DMS79 treated with DMSO at 0.1 percent for 48 hours (cell line): Measurements from ENCODE around the gene CTNS.

Source experiments
- DNase-seq: peaks from one replicate; lab custom pipeline; 2025; lab: John Stamatoyannopoulos, UW

CTNS gene

DNA sequence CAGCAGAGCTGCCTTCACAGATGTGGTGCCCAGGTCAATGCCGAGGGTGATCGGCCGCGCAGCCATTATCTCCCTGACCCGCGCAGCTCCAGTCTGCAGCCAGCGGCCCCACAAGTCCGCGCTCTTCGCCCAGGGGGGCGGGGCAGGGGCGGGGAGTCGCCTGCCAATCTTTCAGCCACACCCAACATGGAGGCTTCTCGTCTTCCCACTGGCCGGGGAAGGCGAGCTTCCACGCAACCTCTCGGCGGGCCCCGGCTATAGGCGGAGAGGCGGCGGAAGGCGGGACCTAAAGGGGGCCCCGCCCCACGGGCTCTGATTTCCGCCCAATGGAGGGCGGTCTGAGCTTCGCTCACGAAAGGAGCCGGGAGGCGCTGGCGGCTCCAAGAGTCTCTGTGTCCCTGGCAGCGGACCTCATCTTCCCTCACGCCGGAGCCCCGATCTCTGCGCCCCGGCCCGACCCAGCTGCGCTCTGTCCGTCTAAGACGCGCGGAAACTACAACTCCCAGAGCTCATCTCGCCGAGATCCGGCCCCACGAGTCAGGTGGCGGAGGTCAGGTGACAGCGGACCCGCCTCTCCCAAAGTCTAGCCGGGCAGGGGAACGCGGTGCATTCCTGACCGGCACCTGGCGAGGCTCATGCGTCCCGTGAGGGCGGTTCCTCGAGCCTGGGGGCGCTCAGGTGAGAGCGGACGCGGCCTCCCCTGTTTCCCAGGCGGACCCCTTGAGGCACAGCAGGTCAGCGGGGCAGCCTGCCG lies at the start of gene CTNS, which contains the start of gene SHPK:
Gene CTNS (plus strand): TSS at position 607 of the 754 bp plus-strand sequence. CDS start 3,447 bp downstream, outside the sequence.
Gene SHPK (minus strand): TSS at position 97 of the 754 bp plus-strand sequence. CDS start 31 bp downstream, at position 66.
- peak; percentile 92 for DNase-seq

DNA sequence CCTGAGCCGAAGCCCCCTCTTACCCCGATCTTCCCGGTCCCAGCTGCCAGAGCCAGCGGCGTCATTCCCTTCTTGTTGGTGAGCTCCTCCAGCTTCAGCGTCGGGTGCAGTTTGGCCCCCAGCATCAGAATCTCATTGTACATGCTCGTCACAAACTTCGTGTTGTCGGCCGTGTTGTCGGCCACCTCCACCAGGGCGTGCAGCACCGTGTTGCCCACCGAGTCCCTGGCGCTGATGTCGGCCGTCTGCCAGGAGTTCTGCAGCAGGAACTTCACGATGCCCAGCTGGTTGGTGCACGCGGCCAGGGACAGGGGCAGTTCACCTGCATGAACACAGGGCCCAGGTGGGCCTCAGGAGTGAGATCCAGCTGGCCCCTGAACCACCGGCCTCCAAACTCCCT lies 46.8 kb upstream of the CTNS start:
- no peak for DNase-seq

DNA sequence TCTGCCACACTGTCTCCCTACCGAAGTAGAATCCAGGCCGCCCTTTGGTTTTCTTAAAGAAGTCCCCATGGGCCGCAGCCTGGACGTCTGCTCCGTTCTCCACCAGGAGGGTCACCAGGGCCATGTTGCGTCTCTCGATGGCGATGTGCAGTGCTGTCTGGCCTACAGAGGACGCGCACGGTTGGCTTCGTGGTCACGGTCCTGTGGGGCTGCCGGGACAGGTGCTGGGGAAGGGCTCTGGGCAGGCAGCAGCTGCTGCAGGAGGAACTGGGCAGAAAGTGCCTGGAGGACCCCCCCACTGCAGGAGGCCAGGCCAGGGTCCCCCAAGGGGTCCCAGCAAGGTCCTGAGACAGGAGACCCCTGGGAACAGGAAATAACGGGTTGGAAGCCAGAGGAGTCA lies 46.3 kb upstream of the CTNS start:
- DNase-seq: peak; percentile 31

DNA sequence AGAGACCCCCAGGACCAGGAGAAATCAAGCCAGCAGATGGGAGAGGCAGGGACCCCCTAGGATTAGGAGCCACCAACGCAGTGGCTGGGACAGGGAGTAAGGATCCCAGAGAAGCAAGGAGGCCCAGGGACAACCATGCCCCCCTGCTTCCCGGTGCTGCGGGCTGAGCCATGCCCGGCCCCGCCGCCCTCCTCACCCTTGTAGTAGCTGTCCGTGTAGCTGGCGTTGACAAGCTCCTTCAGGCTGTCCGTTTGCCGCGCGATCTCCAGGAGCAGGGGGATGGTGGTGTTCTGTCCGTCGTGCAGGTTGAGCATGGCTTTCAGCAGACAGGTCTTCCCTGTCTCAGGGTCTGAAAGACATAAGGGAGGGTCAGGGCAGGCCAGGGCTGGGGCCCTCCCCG lies 45.8 kb upstream of the CTNS start:
- no peak for DNase-seq

DNA sequence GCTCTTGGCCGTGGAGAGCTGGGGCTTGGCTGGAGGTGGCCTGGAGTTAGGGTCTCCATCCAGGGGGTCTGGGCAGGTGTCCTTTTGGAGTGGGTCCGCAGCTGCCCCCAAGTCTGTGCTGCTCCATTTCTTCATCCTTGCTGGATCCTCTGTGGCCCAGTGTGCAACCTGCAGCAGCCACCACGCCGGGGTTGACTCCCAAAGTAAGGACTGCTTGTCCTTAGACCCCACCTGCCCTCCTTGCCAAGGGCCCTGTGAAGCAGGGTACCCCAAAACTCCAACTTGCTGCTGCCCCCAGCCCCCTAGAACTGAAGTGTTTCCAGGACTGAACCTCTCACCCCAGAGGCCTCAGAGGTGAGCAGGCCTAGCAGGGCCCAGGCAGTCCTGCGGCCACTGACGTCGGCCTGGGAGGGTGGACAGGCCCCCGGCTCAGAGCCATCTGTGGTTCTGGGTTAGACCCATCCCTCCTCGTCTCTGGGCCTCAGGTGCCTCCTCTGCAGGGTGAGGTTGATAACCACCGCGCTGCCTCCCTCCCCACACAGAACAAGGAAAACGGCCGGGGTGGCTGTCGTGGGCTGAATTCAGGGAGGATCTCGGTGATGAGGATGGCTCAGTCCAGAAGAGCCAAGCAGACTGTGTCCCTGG lies 44.2 kb upstream of the CTNS start:
- DNase-seq: no peak

DNA sequence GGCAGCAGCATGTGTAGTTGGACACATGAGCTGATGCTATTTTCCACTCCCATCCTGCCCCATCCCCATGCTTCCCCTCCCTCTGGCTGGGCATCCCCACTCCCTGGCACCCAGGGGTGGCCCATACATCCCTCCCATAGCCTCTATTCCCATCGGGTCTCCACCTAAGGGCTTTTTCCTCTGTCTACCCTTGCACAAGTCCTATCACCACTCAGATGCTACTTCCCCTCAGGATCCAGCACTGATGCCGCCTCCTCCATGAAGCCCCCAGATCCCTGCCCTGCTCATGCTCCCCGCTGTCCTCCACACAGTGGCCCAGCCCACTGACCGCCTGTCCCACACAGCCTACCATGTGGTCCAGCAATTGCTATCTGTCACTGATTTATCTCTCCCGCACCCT lies 43.2 kb upstream of the CTNS start:
- DNase-seq: no peak

DNA sequence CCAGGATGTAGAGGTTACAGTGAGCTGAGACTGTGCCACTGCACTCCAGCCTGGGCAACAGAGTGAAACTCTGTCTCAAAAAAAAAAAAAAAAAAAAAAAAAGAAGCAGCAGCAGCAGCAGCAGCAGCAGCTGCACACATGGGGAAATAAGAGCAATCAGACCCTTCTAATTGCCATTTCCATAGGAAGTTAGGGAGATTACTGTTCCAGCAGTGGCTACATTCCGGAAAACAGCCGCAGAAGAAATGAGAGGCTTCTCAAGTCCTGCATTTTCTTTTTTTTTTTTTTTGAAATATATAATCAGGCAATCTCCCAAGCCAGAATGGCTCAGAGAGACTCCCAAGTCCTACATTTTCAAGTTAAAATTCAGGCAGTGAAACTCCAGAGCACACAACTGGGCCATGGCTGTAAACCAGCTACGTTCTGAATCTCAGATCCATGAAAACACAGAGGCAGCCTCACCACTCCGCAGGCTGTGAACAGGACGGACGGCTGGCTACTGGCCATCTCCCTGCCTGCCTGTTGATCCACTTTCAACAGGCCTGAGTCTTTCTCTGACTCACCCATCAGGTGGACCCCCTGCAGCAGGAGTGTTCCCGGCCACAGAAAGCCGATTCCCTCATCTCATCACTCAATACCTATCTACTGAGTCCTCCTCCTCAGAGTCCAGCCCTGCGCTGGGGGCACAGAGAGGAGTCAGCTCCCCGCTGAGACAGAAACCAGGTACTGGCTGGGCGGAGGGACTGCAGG lies 42.3 kb upstream of the CTNS start:
- peak; percentile 30 for DNase-seq

DNA sequence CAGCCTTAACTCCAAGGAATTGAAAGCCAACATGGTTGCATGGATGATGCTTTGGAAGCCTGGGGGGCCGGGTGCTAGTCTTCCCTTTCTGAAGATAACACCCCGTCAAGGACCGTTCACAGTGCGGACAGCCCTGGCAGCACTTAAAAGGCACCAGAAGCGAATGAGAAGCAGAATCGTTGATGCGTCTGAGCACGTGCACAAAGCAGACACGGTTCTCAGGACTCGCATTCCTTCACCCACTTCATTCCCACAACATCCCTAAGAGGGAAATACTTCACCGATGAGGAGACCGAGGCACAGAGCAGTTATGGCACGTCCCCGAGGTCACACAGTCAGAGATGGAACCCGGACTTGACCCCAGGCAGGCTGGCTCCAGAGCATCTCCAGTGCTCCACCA lies 41.6 kb upstream of the CTNS start:
- DNase-seq: peak; percentile 8

DNA sequence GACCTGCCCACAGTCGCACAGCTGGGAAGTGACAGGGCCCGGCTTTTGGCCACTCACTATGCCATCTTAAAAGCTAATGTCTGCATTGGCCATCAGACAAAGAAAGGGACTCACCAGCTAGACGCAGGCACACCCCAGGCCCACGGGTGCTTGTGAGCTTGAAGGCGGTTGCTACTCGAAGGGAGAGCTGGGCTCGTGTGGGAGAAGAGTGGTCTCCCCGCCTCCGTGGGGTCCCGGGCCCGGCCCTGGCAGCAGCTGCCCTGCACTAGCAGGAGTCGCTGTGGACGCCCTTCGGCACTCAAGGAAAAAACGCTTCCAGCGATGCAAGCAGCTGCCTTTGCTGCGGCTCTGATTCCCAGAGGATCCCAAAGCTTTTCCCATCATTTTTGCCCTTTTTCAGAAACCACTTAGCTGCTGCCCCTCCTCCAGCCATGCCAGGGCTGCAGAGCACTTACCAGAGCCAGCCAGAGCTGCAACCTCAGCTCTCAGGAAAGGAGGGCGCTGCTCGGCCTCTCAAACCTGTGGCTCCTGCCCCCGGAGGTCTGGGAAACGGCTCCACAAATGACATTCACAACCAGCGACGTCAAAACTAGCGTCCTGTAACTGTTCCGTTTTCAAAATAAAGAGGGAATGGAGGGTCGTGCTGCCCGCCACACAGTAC lies 39.6 kb upstream of the CTNS start:
- DNase-seq: no peak

DNA sequence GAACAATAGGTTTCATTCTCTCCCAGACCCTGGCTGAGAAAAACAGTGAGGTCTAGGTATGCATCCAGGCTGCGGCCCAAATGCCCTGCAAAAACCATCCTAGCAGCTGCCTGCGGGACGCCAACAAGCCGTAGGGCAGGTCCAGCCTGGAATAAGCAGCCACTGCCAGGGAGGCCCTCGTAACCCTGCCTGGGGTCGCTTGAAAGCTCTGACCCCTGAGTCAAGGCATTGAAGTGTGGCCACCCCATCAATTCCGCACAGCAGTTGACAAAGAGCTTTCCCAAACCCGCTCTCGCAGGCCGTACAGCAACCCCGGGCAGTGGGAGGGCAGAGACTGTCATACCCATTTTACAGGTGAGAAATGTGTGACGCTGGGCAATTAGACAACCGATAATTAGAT lies 38.5 kb upstream of the CTNS start:
- no peak for DNase-seq

DNA sequence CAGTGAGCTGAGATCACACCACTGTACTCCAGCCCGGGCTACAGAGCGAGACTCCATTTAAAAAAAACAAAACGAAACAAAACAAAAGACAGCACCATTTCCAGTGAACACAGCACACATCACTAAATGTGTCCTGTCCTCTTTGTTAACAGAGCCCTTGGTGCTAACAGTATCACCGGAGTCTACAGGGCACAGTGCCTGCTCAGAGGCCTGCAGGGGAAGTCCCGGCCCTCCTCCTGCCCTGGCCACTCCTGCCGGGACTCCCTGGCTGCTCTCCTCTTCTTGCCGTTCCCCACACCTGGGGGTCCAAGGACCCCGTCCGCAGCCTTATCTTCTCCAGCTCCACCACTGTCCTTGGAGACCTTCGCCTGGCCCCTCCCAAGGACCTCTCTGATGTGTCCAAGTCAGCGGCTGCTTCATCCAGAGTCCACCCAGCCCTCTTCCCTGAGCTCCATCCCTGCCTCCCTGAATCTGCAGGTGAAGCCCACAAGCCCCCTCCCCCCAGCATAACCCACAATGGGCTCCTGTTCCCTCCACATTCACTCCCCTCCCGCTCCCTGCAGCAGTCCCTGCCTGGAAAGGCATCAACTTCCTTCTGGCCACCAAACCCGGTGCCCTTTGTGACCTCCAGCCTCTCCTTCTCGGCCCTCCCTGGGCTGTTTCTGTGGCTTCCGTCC lies 35.9 kb upstream of the CTNS start:
- no peak for DNase-seq

DNA sequence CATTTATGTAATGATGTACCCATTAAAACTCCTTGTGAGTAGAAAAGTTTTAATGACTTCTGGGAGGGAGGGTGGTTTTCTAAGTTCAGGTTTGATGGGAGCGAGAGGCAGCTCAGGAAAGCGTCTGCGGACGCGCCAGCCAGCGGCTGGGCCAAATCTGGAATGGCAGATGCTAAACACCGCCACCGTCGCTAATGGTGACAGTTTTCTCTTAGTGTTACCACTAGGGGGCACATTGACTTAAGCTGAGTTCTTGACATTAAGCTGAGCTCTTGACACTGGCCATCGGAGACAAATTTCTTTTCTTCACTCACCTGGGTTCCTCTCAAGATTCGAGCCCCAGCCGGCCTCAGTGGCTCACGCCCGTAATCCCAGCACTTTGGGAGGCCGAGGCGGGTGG lies 34.1 kb upstream of the CTNS start:
- DNase-seq: no peak

DNA sequence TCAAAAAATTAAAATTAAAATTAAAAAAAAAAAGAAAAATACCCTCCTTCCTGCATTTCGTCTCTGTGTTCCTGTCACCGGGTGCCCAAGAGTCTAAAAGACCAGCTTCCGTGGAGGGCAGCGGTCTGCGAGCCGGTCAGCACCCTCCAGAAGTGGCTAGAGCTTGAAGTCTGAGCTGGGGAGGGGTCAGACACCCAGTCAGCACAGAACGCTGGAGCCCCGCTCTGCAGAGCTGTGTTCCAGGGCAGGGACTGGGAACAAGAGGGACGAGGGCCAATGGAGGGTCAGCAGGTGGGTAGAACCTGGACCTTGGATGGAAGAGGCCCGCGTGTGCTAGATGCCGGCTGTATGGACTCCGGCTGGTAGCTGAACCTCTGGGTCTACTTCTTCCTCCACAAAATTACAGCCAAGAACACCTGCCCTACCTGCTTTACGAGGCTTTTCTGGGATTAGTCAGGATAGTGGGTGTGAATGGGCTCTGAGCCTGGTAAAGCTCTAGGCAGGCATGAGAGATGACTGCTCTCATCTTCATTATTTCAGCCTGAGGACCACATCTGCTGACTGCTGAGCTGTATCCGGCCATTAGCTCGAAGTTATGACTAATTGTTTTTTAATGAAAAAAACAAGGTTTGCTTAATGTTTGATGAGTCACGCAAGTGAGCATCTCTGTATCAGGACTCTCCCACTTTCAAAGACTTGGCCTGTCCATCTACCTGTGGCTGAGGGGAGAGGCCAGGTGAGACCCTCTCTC lies 33.3 kb upstream of the CTNS start:
- no peak for DNase-seq

DNA sequence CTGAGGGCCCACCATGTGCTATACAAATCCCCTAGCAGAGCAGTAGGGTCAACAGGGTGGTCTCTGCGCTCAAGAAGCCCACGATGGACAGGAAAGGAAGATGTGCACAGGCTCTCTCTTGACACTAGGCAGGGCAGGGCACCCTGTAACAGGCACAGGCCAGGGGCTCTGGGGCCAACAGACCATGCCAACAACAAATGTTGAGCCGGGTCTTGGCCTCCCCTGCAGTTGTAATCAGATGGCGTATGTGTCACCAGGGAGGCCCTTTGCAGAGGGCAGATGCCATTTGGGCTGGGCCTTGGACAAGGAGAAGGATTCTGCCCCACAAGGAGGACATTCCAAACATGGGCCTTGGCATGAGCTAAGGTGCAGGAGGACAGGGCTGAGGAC lies 32.7 kb upstream of the CTNS start:
- no peak for DNase-seq

DNA sequence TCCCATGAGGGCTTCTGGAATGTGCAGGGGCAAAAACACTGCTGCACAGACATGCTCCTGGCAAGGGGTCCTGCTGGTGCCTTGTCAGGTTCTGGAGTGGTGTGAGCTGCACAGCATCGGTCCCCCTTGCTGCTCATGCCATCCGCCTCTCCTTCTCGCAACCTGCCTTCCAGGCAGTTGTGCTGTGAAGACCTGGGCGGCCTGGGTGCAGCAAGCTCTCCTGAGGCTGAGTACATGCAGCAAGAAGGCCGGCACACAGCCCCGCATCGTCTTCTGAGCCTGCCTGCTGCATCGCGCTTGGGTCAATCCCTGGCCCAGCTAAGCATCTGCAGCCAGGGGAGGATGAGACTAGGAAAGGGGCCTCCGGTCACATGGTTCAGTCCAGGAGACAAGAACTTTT lies 26.9 kb upstream of the CTNS start:
- DNase-seq: no peak

DNA sequence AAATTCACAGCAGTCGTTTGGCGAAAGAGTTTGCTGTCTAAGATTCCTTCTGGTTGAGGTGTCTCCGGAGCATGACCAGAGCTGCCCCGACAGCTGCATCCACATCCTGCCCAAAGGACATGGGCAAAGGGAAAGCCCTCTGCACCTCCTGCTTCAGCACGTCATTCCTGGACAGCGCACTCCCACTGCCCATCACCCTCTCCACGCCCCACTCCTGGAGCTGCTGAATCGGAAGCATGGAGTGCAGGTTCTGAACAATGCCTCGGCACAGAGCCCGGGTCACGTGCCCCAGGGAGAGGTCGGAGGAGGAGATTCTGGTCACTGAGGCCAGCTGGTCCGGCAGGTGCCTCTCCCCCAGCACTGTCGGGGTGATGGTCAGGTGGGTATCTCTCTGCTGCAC lies 26.0 kb upstream of the CTNS start:
- no peak for DNase-seq

DNA sequence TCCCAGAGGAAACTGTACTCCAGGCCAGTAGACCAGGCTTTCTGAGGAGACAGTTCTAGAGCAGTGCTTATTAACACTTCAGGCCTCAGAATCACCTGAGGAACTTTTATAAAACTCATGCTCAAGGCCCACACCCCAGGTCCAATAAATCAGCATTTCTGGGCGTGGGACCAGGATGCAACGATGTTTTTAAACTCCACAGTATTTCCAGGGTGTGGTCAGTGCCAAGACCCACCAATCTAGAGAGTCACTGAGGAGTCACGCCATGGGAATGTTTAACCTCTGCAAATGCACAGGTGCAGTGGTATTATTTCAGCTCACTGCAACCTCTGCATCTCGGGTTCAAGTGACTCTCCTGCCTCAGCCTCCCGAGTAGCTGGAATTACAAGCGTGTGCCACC lies 23.4 kb upstream of the CTNS start:
- DNase-seq: no peak

DNA sequence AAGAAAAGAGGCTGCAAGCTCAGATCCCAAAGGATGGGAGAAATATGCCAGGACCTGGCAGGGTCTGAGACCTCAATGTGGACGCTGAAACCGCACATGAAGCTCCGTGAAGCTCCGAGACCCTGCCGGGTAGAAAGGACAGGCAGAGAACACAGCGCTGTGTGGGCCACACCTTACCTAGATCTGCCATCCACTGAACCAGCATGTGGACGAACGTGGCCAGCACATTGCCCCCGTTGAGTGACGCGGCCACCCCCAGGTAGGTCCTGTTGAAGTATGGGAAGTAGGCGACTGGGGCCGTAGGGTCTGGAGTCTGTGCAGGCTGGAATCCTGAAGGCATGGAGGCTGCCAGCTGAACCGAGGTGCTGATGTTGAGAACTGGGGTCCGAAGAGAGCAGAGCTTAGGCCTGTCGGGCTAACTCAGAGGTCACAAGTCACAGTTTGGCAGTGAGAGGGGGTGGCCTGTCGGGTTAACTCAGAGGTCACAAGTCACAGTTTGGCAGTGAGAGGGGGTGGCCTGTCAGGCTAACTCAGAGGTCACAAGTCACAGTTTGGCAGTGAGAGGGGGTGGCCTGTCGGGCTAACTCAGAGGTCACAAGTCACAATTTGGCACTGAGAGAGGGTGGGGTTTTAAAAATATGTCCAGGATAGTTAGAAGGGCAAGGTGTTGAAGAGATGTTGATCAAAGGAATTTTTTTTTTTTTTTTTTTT lies 21.2 kb upstream of the CTNS start:
- no peak for DNase-seq

DNA sequence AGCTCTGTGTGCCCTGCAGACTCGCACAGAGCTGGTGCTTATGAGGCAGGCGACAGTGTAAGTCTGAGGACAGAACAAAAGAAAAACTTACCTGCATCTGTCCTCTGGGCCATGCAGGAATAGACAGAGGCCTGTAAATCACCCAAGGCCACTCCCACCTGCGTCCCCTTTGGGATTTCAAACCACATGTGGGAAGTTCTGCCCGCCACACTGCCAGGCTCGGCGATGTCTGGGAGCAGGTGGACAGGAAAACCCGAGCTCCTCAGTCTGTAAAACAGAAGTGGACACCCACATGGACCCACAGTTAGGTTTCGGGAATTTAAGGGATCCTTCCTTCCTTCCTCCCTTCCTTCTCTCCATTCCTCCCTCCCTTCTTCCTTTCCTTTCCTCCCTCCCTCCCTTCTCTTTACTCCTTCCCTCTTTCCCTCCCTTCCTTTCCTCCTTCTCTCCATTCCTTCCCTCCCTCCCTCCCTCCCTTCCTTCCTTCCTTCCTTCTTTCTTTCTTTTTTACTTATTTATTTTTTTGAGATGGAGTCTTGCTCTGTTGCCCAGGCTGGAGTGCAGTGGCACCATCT lies 15.3 kb upstream of the CTNS start:
- no peak for DNase-seq

DNA sequence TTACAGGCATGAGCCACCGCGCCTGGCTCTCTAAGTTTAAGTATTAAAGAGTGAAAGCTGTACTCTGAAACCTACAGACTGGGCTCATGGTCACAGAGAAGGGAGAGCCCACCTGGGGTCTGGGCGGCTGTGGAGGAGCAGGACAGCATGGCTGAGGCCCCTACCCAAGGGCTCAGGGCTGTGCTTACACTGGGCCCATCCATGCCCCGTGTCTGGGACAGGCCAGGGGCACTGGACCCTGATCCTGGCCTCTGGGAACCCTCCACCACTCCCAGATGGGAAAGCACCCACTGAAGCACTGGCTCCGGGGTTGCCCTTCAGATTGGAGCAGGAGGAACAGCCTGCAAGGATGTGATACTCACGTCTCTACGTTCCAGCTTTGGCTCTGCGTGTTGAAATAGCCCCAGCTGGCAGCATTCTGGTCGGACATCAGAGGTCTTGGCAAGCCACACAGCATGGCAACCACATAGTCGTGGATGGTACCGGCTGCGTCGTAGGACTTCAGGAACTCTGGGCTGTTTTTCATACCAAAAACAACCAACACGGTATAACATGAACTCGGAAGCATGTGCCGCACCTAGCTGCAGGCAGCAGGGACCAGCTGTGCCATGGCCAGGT lies 13.5 kb upstream of the CTNS start:
- DNase-seq: no peak
